Activated CD4-positive, alpha-beta T cell treated with anti-CD3 and anti-CD28 coated beads, Interleukin-2, amount 50 U/mL, for 48 hours (primary cell): ENCODE results near the gene OOSP1.
A peak's percentile ranks its signal among the peaks of the same experiment; 100 is the strongest.
"Not testable (repeated sequence)": the region's sequence is repeated elsewhere in the genome, so short reads cannot be mapped to it uniquely, and the experiment has no call there.

ENCODE experiments used
- DNase-seq, 2 experiments: peaks; one replicate each; pipeline ENCODE4 v3.0.0-alpha.2; 2020

The OOSP1 gene, protein sequence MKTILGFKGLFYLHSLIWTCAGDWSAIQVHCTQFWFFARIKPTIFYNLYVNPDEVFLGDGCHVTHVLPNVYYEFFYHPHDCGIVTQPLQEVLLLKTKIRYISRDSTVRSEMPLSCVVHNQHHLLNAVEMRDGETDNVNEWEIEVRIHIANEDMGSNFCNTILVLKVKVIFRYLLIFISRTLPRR

DNA sequence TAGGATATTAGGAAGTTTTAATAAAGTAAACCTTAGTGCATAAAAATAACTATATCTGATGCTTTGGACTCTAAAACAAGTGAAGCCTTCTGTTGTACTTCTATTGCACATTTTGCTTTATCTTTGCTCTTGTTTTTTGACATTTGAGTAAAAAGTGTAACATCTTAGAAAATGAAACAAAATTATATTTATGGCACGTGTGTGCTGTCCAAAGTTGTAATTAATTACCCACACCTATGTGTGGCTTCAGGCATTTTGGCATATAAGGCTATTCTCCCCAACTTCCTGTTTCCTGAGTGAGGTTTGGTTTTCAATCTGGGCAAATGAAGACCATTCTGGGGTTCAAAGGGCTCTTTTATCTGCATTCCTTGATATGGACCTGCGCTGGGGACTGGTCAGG lies at the start of gene OOSP1:
Gene OOSP1 (plus strand): TSS at position 301 of the 400 bp plus-strand sequence. CDS start 23 bp downstream, at position 324.
- DNase-seq = no peak

DNA sequence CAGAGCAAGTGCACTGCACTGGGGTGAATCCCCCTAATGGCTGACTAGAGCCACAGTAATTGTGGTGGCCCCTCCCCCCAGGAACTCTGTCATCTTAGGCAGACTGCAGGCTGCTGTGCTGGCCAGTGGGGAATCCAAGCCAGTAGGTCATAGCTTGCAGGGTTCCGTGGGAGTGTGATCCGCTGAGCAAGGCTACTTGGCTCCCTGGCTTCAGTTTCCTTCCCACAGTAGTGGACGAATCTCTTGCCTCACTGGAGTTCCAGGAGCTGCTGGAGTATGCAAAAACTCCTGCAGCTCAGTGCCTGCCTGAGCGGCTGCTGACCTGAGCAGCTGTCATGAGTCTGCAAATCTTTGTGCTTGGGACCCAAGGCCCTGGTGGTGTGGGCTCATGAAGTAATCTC lies 46.5 kb upstream of the OOSP1 start:
- DNase-seq = no peak

DNA sequence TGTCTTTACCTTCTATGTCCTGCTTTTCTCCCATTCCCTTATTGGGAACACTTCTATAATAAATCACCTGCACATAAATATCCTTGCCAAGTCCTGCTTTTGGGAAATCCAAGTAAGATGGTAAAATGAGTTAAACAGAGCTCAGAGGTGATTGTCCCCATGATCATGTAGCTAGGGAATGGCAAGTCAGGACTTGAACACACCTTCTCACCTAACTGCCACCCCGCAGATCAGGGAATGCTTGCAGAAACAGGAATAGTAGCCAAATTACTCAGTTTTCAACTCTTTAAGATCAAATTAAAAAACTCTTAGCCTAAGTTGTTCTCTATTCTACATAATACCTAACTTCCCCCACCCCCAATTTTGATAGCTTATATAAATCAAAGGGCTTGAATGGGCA lies 43.6 kb upstream of the OOSP1 start:
- no peak for DNase-seq

DNA sequence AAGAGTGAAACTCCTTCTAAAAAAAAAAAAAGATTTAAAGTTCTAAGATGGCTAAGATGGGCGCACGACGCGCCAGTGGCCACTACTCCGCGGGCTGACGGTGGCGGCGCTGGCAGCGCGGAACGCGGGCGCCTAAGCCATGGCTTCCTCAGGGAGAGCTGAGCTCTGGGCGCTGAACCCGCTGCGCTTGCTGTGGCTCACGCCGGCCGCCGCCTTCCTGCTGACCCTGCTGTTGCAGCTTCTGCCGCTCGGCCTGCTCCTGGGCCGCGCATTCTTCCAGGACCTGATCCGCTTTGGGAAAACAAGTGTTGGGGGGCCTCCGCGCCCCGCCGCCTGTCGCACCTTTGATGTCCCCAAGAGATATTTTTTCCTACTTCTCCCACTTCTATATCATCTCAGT lies 40.2 kb upstream of the OOSP1 start:
- DNase-seq = no peak

DNA sequence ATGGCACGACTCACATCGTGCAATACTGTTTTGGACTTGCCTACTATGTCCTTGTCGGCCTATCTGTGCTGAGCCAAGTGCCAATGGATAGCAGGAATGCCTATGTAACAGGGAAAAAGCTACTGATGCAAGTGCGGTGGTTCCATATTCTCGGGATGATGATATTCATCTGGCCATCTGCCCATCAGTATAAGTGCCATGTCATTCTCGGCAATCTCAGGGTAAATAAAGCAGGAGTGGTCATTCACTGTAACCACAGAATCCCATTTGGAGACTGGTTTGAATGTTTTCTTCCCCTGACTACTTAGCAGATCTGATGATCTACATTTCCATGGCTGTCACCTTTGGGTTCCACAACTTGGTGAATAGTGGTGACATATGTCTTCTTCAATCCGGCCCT lies 39.6 kb upstream of the OOSP1 start:
- no peak for DNase-seq

DNA sequence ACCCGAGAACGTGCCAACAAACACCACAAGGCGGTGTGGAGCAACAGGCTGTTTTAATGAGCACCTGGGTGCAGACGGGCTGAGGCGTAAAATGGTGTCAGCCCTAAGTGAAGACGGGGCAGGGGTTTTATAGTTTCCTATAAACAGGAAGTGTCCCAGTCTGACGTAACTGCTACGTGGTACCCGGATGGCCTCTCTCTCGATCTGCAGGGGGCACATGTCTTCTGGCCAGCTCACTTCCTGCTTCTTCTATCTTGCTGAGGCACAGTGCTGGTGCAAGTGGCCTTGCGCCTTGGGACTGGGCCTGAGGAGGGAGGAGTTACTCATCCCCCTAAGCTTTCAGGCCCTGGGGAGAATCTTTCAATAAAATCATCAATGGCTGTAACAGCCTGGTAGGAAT lies 38.7 kb upstream of the OOSP1 start:
- DNase-seq = no peak

DNA sequence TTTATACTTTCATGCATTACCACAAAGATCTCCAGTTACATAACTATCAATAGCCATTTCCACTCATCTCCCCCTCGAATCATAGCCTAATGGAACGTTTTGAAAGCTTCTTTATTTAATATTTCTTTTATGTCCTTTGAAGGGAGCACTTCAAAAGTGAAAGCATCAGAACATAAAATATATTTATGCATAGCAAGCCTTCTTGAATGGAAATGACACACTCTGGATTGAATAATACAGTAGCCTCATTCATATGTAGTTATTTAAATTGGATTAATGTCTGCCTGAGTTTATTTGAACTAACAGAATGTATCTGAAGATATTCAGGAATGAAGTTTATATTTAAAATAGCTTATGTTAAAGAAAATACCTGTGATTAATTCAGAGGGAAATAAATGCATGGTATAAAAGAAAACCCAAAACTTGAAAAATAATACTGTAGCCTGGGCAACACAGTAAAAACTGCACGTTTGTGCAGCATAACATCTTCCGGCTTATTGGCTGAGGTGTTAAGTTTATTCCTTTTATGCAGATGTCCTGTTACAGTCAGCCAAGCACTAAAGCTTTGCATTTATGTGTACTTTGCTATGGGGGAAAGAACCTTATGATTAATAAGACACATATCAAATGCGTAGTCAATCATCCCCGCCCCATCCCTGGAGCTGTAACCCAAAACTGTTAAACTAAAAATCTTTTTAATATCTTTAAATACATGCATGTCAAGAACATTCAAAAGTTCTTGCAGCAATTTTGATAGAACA lies 37.7 kb upstream of the OOSP1 start:
- no peak for DNase-seq

DNA sequence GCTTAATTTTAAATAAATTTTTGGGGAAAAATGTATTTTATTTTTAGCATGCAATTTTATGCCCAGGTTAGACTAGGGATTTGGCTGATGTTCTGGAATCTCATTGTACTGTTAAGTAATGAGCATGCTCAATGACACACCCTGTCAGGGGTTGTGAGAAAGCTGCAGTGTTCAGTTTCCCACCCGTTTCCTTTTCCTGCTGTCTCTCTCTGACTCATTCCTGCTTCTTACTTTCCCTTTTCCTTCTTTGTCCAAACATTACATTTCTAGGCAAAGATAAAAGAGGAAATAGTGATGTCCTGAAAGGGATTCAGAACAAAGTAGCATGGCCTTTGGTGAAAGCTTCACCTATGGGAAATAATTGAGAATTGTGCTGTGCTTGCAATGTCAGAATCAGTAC lies 36.9 kb upstream of the OOSP1 start:
- no peak for DNase-seq

DNA sequence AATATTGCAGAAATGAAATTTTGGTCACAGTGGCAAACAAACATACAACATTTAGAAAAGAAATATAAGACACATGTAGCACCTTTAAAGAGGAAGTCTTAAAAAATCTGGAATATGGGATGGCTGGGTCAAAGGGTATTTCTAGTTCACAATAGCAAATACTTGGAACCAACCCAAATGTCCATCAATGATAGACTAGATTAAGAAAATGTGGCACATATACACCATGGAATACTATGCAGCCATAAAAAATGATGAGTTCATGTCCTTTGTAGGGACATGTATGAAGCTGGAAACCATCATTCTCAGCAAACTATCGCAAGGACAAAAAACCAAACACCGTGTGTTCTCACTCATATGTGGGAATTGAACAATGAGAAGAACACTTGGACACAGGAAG lies 34.7 kb upstream of the OOSP1 start:
- DNase-seq = not testable (repeated sequence)

DNA sequence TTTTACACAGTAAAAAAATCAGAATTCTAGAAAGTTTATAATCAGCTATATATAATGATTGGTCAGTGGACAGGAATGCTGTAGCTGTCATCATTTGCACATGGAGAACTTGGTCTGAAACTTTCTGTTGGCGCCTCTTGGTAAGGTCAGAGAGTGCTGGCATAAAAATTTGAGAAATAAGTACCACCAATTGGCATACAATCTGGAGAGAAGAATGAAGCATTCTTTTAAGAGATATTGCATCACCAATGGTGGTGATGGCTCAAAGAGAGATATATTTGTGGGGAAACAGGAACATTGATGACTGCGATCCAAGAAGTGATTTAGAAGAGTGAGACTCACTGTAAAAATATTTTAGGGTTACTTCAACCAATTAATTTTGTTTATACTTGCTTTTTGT lies 19.8 kb upstream of the OOSP1 start:
- DNase-seq = no peak

DNA sequence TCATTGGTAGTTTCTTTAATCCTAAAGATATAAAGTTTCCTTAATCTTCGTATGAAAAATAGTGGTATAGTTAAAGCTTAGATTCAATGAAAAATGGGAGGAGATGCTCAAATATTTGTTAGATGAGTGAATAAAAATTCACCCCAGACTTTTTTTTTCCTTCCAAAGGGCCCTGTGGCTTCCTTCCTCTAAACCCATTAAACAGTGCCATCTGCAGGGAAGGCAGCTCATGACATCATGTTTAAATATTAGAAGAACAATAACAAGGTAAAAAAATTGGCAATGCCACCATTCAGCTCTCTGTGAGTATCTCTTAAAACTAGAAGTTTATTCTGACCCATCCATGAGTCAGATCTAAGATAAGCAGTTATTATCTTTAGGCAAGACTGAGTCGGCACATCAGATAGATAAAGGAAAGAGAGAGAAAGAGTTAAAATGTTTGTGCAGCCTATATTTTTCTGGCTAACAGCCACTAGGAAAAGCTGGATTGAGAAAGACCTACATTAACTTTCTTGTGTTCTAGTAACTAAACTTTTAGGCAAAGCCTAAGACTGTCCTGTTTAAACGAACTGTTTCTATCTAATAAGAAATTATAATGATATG lies 19.1 kb upstream of the OOSP1 start:
- peak; percentile 15 to 21 for DNase-seq

DNA sequence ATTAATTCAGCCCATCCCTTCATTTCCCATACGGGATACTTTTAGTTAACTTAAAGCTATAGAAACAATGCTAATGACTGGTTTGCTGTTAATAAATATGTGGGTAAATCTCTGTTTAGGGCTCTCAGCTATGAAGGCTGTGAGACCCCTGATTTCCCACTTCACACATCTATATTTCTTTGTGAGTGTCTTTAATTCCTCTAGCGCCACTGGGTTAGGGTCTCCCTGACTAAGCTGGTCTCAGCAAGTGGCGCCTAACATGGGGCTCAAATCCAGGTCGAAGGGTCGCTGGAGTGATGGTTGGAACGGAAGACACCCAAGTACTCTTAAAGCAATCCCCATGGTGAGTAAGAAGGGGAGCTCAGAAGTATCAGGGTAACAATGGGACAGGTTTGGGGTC lies 14.4 kb upstream of the OOSP1 start:
- DNase-seq = peak in 1 of 2 experiments; percentile 1

DNA sequence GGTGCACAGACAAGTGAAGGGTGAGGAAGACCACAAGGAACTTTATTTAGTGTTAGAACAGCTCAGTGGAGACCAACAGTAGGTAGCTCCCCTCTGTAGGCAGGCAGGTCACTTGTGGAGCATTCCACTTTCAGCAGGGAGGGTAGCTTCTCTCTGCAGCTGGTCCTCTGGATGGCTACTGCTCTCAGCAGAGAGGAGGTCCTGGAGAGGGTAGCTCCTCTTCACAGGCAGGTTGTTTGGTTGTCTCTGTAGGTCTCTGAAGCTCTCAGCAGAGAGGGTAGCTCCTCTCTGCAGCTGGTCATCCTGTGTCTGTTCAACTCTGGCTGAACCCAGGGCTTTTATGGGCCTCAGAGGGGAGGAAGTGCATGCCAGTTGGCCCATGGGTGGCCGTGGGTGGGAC lies 6.5 kb upstream of the OOSP1 start:
- DNase-seq = no peak

DNA sequence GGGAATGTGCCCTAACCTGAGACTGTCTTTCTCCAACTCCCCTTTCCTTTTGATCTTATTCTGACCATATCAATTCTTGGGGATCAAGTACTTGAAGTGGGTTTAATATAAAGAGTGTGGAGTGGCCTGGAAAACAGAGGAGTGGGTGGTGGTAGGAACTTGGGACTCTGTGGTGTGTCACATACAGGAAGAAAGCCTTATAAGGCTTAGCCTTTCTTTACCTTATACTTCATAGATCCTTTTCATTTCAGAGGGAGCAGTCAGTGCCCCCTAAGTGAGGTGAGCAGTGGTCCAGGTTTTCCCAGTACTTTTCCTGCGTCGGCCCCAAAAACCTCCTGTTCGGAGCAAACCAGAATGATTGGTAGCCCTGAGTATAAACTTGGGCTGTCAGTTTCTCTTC lies 486 bp downstream of the OOSP1 start:
- no peak for DNase-seq

DNA sequence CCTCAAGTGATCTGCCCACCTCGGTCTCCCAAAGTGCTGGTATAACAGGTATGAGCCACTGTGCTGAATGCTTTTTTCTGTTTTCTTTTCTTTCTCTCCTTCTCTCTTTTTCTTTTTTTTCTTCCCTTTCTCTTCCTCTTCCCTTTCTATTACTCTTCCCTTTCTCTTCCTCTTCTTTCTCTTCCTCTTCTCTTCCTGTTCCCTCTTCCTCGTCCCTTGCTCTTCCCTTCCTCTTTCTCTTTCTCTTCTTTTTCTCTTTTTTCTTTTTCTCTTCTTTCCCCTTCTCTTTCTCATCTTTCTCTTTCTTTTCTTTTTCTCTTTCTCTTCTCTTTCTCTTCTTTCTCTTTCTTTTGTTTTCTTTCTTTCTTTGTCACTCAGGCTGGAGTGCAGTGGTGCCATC lies 1.2 kb downstream of the OOSP1 start:
- DNase-seq = no peak

DNA sequence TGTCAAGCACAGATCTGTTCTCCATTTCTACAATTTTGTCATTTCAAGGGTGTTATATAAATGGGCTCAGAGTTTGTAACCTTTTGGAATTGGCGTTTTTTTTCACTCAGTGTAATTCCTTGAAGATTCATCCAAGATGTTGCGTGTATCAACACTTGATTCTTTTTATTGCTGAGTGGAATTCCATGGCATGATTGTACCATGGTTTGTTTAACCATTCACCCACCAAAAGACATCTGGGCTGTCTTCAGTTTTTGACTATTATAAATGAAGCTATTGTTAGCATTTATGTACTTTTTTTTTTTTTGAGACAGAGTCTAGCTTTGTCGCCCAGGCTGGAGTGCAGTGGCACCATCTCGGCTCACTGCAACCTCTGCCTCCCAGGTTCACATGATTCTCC lies 2.9 kb downstream of the OOSP1 start:
- no peak for DNase-seq

DNA sequence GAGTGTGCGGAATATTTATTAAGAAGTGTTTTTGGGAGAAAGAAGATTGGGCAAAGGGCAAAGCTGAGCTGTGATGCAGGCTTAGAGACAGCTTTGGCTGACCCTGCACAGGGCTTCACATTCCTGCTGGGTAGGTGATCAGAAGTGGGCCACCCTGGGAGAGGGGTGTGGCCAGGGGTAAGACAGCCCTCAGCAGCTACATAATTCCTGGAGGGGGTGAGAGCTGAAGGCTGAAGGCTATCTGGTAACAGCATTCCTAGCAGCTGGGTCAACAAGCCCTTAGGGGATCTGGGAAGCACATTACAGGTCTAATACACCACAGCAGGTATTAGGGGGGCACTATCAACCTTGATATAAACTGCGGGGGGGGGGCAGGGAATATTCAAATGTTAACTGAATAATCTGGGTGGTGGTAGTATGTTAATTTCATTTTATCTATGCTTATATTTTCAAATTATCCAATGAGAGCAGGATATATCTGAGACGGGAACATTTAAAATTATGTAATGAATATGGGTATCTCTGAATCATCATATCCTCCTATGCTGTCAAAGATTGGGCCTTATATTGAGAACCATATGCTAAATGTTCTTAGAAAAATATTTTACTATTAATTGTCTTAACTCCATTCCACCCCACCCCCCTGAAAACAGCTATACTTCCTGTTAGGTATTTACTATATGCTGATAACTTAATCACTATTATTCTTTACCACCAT lies 5.9 kb downstream of the OOSP1 start:
- no peak for DNase-seq

DNA sequence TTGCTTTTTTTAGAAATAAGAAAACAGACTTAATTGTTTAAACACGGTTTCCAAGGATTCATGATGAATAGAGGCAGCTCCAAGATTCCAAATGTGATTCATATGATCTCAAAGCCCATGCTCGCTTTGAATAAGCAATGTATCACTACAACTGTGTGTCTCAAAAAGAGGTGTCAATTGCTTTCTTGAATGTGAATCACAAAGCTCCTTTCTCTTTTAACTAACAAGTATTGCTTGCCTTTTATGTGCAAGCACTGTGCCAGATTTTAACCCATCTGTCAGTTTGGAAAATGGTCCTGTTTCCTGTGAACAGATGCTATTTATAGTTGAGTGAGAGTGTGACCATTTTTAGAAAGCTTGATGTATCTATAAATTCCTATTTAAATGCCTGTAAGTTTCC lies 6.5 kb downstream of the OOSP1 start:
- no peak for DNase-seq

DNA sequence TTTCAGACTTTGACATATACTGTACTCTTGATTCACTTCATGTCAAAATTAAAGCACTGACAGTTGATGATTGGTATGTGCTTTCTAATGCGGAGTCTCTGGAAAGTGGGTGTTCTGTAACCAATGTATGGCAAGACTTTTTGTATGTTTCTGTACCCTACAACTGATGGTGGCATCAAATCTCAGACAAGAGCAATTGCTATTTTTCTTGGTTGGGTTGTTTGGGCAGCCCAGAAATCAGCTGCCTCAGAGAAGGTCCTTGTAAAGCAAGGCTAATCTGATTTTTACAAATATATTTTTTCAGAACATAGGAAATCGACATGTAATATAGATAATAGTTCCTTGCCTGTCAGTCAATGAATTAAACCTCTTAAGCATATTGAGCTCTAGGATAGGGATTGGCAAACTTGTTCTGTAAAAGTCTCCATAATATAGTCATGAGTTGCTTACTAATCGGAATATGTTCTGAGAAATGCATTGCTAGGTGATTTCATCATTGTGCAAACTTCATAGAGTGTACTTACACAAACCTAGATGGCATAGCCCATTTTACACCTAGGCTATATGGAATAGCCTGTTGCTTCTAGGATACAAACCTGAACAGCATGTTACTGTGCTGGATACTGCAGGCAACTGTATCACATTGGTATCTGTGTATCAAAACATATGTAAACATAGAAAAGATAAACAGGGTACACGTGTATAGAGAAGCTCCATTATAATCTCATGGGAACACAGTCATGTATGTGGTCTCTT lies 15.4 kb downstream of the OOSP1 start:
- no peak for DNase-seq

DNA sequence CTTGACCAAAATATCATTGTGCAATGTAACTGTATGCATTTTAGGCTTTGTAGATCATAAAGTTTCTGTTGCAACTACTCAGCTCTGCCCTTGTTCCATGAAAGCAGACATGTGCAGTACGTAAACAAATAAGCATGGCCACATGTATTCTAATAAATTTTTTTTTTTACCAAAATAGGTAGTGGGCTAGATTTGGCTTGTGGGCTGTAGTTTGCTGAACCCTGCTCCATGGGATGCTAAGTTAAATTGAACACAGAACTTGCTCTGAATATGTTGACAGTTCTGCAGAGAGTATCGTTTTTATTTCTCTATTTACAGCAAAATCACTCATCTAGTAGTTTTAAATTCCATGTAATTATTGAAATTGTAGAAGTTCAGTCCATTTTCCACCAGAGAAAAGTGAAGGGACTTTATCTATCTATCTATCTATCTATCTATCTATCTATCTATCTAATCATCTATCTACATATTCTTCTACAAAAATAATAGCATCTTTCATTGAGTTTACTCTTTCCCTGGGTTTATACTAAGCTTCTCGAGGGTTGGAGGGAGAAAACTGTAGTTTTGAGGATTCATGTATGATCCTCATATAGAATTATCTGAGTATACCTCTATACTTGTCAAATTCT lies 16.1 kb downstream of the OOSP1 start:
- DNase-seq = no peak

DNA sequence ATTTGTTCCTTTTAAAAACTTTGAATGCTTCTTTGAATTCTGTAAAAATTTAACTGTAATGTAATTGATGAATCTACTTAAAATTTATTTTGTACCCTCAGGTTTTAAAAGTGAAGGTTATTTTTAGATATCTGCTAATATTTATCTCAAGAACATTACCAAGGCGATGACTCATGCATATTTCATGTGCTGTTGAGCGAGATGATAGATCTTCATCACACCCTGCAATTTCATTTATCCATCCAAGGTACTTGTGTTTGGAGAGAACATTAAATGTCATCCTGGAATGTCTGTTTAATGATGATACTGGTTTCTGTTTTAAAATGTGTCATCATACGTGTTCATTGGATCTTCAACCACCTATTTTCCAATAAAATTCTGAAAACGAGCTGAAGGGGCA lies 18.9 kb downstream of the OOSP1 start:
- DNase-seq = no peak
